Stomach smooth muscle (tissue), 2 donors: ENCODE data around the gene MRAS.
"Not testable (repeated sequence)": the region's sequence is repeated elsewhere in the genome, so short reads cannot be mapped to it uniquely, and the experiment has no call there.

ENCODE experiments used
- H3K27ac ChIP-seq: one replicate; pipeline ENCODE4 v1.7.0; 2013; ENCODE audit warnings: mild to moderate bottlenecking, low read length, inconsistent platforms
- H3K27me3 ChIP-seq, 2 donors: one replicate each; pipeline ENCODE4 v1.7.0; 2013; ENCODE audit warnings: low read length in 2 of 2; ENCODE audit not compliant: insufficient read depth in 2 of 2, control insufficient read depth in 1 of 2
- H3K36me3 ChIP-seq, 2 donors: one replicate each; pipeline ENCODE4 v1.7.0; 2013; ENCODE audit warnings: low read length in 2 of 2; ENCODE audit not compliant: control insufficient read depth in 2 of 2, insufficient read depth in 2 of 2
- H3K4me1 ChIP-seq: one replicate; pipeline ENCODE4 v1.7.0; 2013; ENCODE audit warnings: low read length; ENCODE audit not compliant: control insufficient read depth, insufficient read depth
- H3K4me3 ChIP-seq, 2 donors: one replicate each; pipeline ENCODE4 v1.7.0; 2013; ENCODE audit warnings: low read length in 2 of 2
- H3K9ac ChIP-seq, 2 donors: one replicate each; pipeline ENCODE4 v1.7.0; 2013; ENCODE audit warnings: low read length in 2 of 2, mild to moderate bottlenecking in 1 of 2
- H3K9me3 ChIP-seq, 2 donors: one replicate each; pipeline ENCODE4 v1.7.0; 2013; ENCODE audit warnings: low read length in 2 of 2; ENCODE audit not compliant: control insufficient read depth in 2 of 2
- donor health status: healthy.
- donor health status: Pancreatic carcinoma.

MRAS gene

GRCh38 chr3:138401834-138402233 lies 53.5 kb downstream of the MRAS start:
- Histone ChIP-seq H3K9ac (no peak overlapping the region), H3K9me3 (no peaks in the 10 kb centered on the region), H3K36me3 (peaks cover 32 to 45% of the 10 kb centered on the region in 2 donors), H3K4me3 (no peak overlapping the region), H3K27me3 (no peaks in the 10 kb centered on the region), H3K4me1 (no peaks in the 10 kb centered on the region), H3K27ac (no peak overlapping the region)

GRCh38 chr3:138404121-138404520 lies 55.7 kb downstream of the MRAS start:
- Histone ChIP-seq H3K36me3 (peaks cover 28 to 34% of the 10 kb centered on the region in 2 donors), H3K4me1 (no peaks in the 10 kb centered on the region), H3K27me3 (no peaks in the 10 kb centered on the region), H3K9ac (no peak overlapping the region), H3K4me3 (no peak overlapping the region), H3K9me3 (no peaks in the 10 kb centered on the region), H3K27ac (no peak overlapping the region)

GRCh38 chr3:138405001-138405400 lies 56.6 kb downstream of the MRAS start:
- H3K27me3 ChIP-seq = no peaks in the 10 kb centered on the region
- no peak overlapping the region for H3K27ac ChIP-seq
- no peak overlapping the region for H3K9ac ChIP-seq
- H3K36me3 ChIP-seq = peaks cover 25 to 34% of the 10 kb centered on the region in 2 donors
- H3K9me3 ChIP-seq = no peaks in the 10 kb centered on the region
- H3K4me3 ChIP-seq = no peak overlapping the region
- no peaks in the 10 kb centered on the region for H3K4me1 ChIP-seq

GRCh38 chr3:138405486-138405885 lies 57.1 kb downstream of the MRAS start:
- H3K36me3 ChIP-seq = peaks cover 22 to 32% of the 10 kb centered on the region in 2 donors
- H3K9ac ChIP-seq = no peak overlapping the region
- H3K27ac ChIP-seq = no peak overlapping the region
- no peaks in the 10 kb centered on the region for H3K4me1 ChIP-seq
- H3K4me3 ChIP-seq = no peak overlapping the region
- H3K27me3 ChIP-seq = no peaks in the 10 kb centered on the region
- no peaks in the 10 kb centered on the region for H3K9me3 ChIP-seq

- no peak overlapping the region for H3K4me3 ChIP-seq
- no peaks in the 10 kb centered on the region for H3K9me3 ChIP-seq
- H3K4me1 ChIP-seq = no peaks in the 10 kb centered on the region
- peaks cover 13 to 22% of the 10 kb centered on the region in 2 donors for H3K36me3 ChIP-seq
- no peak overlapping the region for H3K27ac ChIP-seq
- H3K27me3 ChIP-seq = no peaks in the 10 kb centered on the region
- no peak overlapping the region for H3K9ac ChIP-seq
Measured at GRCh38 chr3:138406606-138407005, 58.2 kb downstream of the MRAS start.

DNA sequence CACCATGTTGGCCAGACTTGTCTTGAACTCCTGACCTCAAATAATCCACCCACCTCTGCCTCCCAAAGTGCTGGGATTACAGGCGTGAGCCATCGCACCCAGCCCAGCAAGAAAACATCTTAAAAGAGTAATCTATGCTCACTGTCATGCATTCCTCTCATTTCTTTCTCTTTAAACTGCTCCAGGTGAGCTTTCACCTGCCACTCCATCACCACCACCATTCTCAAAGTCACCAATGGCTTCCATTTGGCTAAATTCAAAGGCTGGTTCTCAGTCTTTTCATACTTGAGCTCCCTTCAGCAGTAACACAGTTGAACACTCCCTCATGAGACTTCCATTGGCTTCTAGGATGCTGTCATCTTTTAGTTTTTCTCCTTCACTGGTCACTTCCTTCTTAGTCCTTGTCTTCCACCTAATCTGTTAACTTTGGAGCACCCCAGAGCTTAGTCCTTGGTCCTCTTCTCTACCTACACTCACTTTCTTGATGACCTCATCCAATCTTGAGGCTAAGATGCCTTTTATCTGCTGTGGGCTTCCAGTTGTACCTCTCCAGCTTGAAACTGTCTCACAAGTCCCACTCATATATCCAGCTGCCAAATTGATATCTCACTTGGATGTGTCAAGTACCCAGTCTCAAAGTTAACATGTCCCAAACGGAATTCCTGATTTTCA lies 59.0 kb downstream of the MRAS start:
- H3K9me3 ChIP-seq = no peaks in the 10 kb centered on the region
- no peak overlapping the region for H3K9ac ChIP-seq
- peaks cover 13 to 20% of the 10 kb centered on the region in 2 donors for H3K36me3 ChIP-seq
- no peaks in the 10 kb centered on the region for H3K4me1 ChIP-seq
- H3K27ac ChIP-seq = no peak overlapping the region
- H3K27me3 ChIP-seq = no peaks in the 10 kb centered on the region
- no peak overlapping the region for H3K4me3 ChIP-seq

DNA sequence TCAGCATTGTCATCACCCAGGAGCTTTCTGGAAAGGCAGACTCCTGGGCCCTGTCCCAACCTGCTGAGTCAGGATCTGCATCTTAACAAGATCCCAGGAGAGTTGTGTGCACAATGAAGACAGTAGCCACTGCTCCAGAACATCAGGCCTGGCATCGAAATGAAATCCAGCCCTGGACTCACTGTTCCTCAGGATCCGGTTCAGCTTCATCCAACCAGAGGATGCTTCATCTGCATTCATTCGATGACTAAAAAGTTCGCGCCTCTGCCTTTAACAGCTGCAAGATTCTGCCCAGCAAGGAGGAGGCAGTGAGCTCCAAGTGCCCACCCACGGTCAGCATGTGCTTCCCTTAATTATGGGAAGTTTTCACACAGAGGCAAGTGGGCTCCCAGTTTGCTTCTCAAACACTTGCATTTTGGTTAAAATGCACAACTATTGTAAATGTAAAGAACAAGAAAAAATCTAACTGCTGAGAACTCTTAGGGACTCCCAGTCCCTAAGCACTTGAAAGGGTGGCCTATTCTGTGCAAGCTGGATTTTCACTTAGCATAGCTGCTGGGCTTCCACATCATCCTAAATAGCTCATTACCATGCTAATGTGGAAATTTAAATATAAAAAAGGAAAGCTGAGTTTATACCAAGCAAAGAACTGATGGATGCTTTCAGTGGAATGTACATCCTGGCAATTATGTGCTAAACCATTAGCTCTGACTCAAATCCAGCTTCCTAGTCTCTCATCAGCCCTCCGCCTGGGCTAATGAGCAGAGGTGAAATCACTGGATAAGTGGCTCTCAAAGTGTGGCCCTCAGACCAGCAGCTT lies 60.6 kb downstream of the MRAS start:
- Histone ChIP-seq H3K27ac (no peak overlapping the region), H3K4me1 (no peaks in the 10 kb centered on the region), H3K4me3 (no peak overlapping the region), H3K9me3 (no peaks in the 10 kb centered on the region), H3K27me3 (no peaks in the 10 kb centered on the region), H3K36me3 (peaks cover 9 to 12% of the 10 kb centered on the region in 2 donors), H3K9ac (no peak overlapping the region)

DNA sequence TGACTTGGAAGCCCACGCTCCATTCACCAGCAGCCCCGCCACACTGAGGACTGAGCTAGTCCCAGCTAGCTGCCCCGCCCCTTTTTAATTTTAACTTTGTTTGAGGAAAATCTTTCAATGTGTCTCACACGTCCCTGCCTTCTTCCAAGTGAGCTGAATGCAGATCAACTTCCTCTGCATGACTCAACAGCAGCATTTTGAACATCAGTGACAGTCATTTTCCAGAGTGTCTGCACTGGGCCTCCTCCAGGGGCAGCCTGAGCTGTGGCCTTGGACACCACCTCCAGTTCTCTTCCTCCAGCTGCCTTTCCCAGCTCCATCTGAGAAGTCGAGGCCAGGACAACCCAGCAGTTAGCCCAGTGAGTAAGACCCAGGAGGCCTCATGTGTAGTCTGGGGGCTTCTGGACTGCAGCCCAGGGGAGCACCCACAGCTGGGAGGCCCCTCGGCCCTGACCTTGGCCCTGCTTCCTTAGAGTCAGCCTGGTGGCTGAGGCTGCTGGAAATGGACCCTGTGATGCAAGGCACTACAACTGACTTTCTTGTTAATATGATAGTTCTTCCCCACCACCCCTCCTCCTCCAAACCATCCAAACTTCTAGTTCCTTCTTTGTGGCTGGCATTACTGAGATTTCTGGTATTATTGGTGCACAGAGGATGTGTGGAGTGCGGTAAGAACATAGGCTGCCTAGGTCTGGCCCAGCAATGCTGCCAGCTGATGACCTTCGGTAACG lies 64.6 kb downstream of the MRAS start:
- Histone ChIP-seq H3K4me1 (peaks cover 4% of the 10 kb centered on the region), H3K4me3 (no peak overlapping the region), H3K9ac (no peak overlapping the region), H3K9me3 (no peaks in the 10 kb centered on the region), H3K27ac (no peak overlapping the region), H3K27me3 (no peaks in the 10 kb centered on the region), H3K36me3 (no peaks in the 10 kb centered on the region)

DNA sequence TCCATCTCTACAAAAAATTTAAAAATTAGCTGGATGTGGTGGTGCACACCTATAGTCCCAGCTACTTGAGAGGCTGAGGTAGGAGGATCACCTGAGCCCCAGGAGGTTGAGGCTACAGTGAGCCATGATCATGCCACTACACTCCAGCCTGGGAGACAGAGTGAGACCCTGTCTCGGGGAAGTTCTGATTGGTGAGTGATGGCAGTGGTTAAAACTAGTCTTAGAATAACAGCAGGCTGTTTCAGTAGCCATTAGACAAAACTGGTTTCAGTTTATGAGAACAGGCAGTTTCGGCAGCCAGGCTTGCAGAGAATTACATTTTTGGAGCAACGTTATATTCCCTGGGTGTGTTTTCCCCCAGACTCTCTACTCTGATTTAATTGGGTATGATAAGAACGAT lies 67.9 kb downstream of the MRAS start:
- not testable (repeated sequence) for H3K36me3 ChIP-seq, H3K4me1 ChIP-seq, H3K9ac ChIP-seq, H3K4me3 ChIP-seq, H3K27me3 ChIP-seq, H3K9me3 ChIP-seq, H3K27ac ChIP-seq

GRCh38 chr3:138417559-138417982 lies 69.2 kb downstream of the MRAS start:
- no peak overlapping the region for H3K9ac ChIP-seq
- peaks cover 4% of the 10 kb centered on the region for H3K4me1 ChIP-seq
- no peak overlapping the region for H3K4me3 ChIP-seq
- no peak overlapping the region for H3K27ac ChIP-seq
- H3K36me3 ChIP-seq = no peaks in the 10 kb centered on the region
- H3K27me3 ChIP-seq = no peaks in the 10 kb centered on the region
- H3K9me3 ChIP-seq = no peaks in the 10 kb centered on the region
